PC-9 (cell line): ENCODE data around the gene MEF2B. TPM values are rescaled to one million over a fixed set of nuclear protein-coding genes. Genes with fewer than 3 reads are reported as not detected.
A peak's percentile ranks its signal among the peaks of the same experiment; 100 is the strongest.

ENCODE experiments used
- BruUV-seq: library from RNA; stranded (reverse); fragments of 400-500 nt; replicated peaks from 2 replicates; lab custom pipeline; 2021; lab: Mats Ljungman, UMichigan
- CTCF ChIA-PET: fragments of 300-600 bp; sonication (Branson Sonifier 250); formaldehyde crosslinking; loops from one replicate; lab custom pipeline; 2022; ENCODE audit warnings: antibody characterized with exemption; lab: Charles Lee
- POLR2A ChIA-PET: fragments of 300-600 bp; sonication (Branson Sonifier 250); formaldehyde crosslinking; loops from one replicate; lab custom pipeline; 2022; ENCODE audit warnings: antibody characterized with exemption; ENCODE audit not compliant: unreplicated experiment; lab: Charles Lee
- DNase-seq, 2 experiments: peaks; one replicate each; pipeline versions ENCODE4 v3.0.0 to v3.0.0-alpha.2; 2015 to 2022; ENCODE audit warnings: mixed read lengths in 1 of 2
- H2AFZ ChIP-seq: fragments of 200-600 bp; sonication (generic); 2 replicates; pipeline ENCODE4 v1.8.1; 2017; ENCODE audit warnings: antibody characterized with exemption
- H3F3A ChIP-seq: fragments of 200-600 bp; sonication (generic); 2 replicates; pipeline ENCODE4 v1.8.1; 2017; ENCODE audit warnings: antibody characterized with exemption, mild to moderate bottlenecking, low read depth; ENCODE audit not compliant: insufficient read depth
- H3K27ac ChIP-seq: fragments of 200-600 bp; sonication (generic); 2 replicates; pipeline ENCODE4 v1.6.1; 2016; ENCODE audit warnings: mixed run types
- H3K27me3 ChIP-seq: fragments of 200-600 bp; sonication (generic); 2 replicates; pipeline ENCODE4 v1.6.1; 2016; ENCODE audit warnings: low read depth, mixed run types; ENCODE audit not compliant: insufficient read depth
- H3K36me3 ChIP-seq: fragments of 200-600 bp; sonication (generic); 2 replicates; pipeline ENCODE4 v1.6.1; 2016; ENCODE audit warnings: low read depth, mixed run types
- H3K4me1 ChIP-seq: fragments of 200-600 bp; sonication (generic); replicated peaks from 2 replicates; pipeline ENCODE4 v1.6.1; 2016; ENCODE audit warnings: mixed run types; ENCODE audit not compliant: insufficient read depth
- H3K4me2 ChIP-seq: fragments of 200-600 bp; sonication (generic); 2 replicates; pipeline ENCODE4 v1.6.1; 2017; ENCODE audit warnings: mixed run types
- H3K4me3 ChIP-seq: fragments of 200-600 bp; sonication (generic); 2 replicates; pipeline ENCODE4 v1.6.1; 2016; ENCODE audit warnings: mixed run types
- H3K79me2 ChIP-seq: fragments of 200-600 bp; sonication (generic); 2 replicates; pipeline ENCODE4 v1.6.1; 2017; ENCODE audit warnings: low read depth, mixed run types
- H3K9me2 ChIP-seq: fragments of 200-600 bp; sonication (generic); 2 replicates; pipeline ENCODE4 v1.8.1; 2017; ENCODE audit warnings: mild to moderate bottlenecking; ENCODE audit not compliant: insufficient read depth
- H3K9me3 ChIP-seq: fragments of 200-600 bp; sonication (generic); 2 replicates; pipeline ENCODE4 v1.8.1; 2016; ENCODE audit warnings: low read depth; ENCODE audit not compliant: insufficient read depth
- H4K20me1 ChIP-seq: fragments of 200-600 bp; sonication (generic); 2 replicates; pipeline ENCODE4 v1.8.1; 2017; ENCODE audit not compliant: insufficient read depth
- CTCF ChIP-seq: fragments of 200-600 bp; sonication (generic); conservative IDR thresholded peaks from 2 replicates; pipeline ENCODE4 v1.6.1; 2017; ENCODE audit warnings: mixed run types, antibody characterized with exemption, mild to moderate bottlenecking, moderate library complexity
- EZH2 ChIP-seq: fragments of 200-600 bp; sonication (generic); IDR thresholded peaks from 2 replicates; pipeline ENCODE4 v1.8.0; 2017; ENCODE audit warnings: antibody characterized with exemption, low read depth
- intact Hi-C: fragments of 100-400 bp; cut with micrococcal nuclease; formaldehyde crosslinking; loops from one replicate; pipeline ENCODE4 v1.10.0; 2022; ENCODE audit not compliant: unreplicated experiment
- total RNA-seq: library from RNA; stranded (reverse); gene quantifications from 2 replicates; pipeline ENCODE4 v1.2.3, GENCODE V29; 2021

MEF2B gene
- total RNA-seq, 1 experiment from 2014 or later: 1.8 TPM

GRCh38 chr19:19186742-19187141 is 16.7 kb upstream of the MEF2B start:
- H4K20me1 ChIP-seq: no peaks in the 10 kb centered on the region; the same call in 1 of the 2 replicates
- no TSS peak for BruUV-seq
- no peaks in the 10 kb centered on the region; the same call in 1 of the 2 replicates for H3K36me3 ChIP-seq
- H3K9me3 ChIP-seq: no peaks in the 10 kb centered on the region
- H3K27me3 ChIP-seq: no peaks in the 10 kb centered on the region
- no peak overlapping the region for H3K27ac ChIP-seq
- peaks cover 27% of the 10 kb centered on the region for H3K79me2 ChIP-seq
- intact Hi-C loops: no loop called here
- TF ChIP-seq EZH2: no peak
- TF ChIP-seq CTCF: no peak
- no peak overlapping the region for H2AFZ ChIP-seq
- no peaks in the 10 kb centered on the region for H3K9me2 ChIP-seq
- POLR2A ChIA-PET: no interaction called here
- no peak for DNase-seq
- CTCF ChIA-PET: no interaction called here
- H3F3A ChIP-seq: 0 out of 2 replicates have a peak, but pooled peaks cover 5% of the 10 kb centered on the region
- no peak overlapping the region for H3K4me3 ChIP-seq
- H3K4me1 ChIP-seq: peaks cover 13% of the 10 kb centered on the region
- no peak overlapping the region for H3K4me2 ChIP-seq

DNA sequence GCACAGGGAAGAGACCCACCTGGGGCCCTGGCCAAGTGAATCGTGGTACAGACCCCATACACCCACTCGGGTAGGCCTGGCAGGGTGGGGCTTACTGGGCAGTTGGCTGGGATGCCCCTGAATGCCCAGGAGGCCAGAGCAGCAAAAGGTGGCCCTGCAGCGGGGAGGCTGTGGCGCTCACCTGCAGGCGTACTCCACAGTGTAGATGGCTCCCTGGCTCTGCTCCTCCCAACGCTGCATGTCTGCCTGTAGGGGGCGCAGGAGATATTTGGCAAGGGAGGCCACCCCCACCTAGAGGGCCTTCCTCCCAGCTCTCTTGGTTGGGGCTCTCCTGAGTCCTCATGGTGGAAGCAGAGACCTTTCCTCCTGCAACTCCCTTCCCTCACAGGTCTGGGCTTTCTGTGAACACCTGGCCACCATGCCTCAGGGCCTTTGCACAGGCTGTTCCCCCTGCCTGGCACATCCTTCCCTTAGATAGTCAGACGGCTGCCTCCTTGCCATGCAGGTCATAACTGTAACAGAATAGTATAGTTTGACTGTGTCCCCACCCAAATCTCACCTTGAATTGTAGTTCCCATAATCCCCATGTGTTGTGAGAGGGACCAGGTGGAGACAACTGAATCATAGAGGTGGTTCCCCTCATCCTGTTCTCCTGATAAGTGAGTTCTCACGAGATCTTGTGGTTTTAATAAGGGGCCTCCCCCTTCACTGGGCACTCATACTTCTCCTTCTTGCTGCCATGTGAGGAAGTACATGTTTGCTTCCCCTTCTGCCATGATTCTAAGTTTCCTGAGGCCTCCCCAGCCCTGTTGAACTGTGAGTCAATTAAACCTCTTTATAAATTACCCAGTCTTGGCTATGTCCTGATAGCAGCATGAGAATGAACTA is 16.0 kb upstream of the MEF2B start:
- intact Hi-C loops: no loop called here
- Histone ChIP-seq H3K4me3 (no peak overlapping the region), H3K4me1 (peaks cover 13% of the 10 kb centered on the region), H3F3A (0 out of 2 replicates have a peak, but pooled peaks cover 5% of the 10 kb centered on the region), H3K27me3 (no peaks in the 10 kb centered on the region), H4K20me1 (no peaks in the 10 kb centered on the region; the same call in 1 of the 2 replicates), H2AFZ (no peak overlapping the region), H3K9me3 (no peaks in the 10 kb centered on the region), H3K27ac (no peak overlapping the region), H3K9me2 (no peaks in the 10 kb centered on the region), H3K36me3 (no peaks in the 10 kb centered on the region; the same call in 1 of the 2 replicates), H3K4me2 (no peak overlapping the region), H3K79me2 (peaks cover 21% of the 10 kb centered on the region)
- TF ChIP-seq CTCF (peak; percentile 86), EZH2 (no peak)
- CTCF ChIA-PET: no interaction called here
- DNase-seq: peak; percentile 40 to 53
- no TSS peak for BruUV-seq
- POLR2A ChIA-PET: no interaction called here

DNA sequence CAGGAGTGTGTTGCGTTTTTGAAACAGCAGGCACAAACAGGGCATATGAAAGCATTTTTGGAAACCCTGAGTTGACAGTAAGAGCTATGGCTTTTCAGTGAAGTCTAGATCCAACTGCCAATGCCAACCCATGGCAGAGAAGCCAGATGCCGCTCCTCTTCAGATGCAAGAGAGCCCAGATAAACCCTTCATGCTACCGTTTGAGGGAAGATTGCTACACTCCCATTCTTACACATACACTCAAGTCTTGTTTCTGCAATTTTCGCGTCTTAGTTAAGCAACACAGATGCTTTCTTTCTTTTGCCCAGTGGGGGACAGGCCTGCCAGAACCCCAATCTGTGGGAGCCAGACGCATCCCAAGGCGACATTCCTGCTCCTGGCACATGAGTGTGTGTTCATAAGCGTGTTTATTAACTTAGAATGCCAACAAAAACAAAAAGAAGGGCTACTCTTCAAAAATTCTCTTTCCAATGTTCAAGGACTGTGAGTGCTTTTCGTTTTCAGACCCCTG is 11.5 kb upstream of the MEF2B start:
- Histone ChIP-seq H3F3A (peaks cover 19% of the 10 kb centered on the region; the same call in 1 of the 2 replicates), H2AFZ (no peak overlapping the region), H3K79me2 (no peaks in the 10 kb centered on the region; the same call in 1 of the 2 replicates), H3K4me2 (no peak overlapping the region), H3K9me3 (no peaks in the 10 kb centered on the region), H3K27ac (no peak overlapping the region), H4K20me1 (no peaks in the 10 kb centered on the region; the same call in 1 of the 2 replicates), H3K36me3 (no peaks in the 10 kb centered on the region; the same call in 1 of the 2 replicates), H3K27me3 (no peaks in the 10 kb centered on the region), H3K4me3 (no peak overlapping the region), H3K4me1 (no peaks in the 10 kb centered on the region), H3K9me2 (no peaks in the 10 kb centered on the region)
- ChIA-PET CTCF (no interaction called here), POLR2A (no interaction called here)
- TF ChIP-seq EZH2 (no peak), CTCF (no peak)
- intact Hi-C loops: no loop called here
- DNase-seq: no peak
- BruUV-seq: no TSS peak
